Breast epithelium (tissue), 4 donors: ENCODE measurements around the gene HNRNPUL1. TPM values are rescaled to one million over a fixed set of nuclear protein-coding genes. Genes with fewer than 3 reads are reported as not detected.
A peak's percentile ranks its signal among the peaks of the same experiment; 100 is the strongest.

ENCODE experiments used
- DNase-seq, 2 donors: peaks; one replicate each; pipeline ENCODE4 v3.0.0-alpha.2; 2019; ENCODE audit warnings: low spot score in 2 of 2
- H3K27ac ChIP-seq, 2 donors: fragments of 200-600 bp; sonication (generic) in 1 of 2; one replicate each; pipeline ENCODE4 v1.5.1; 2016 to 2019; ENCODE audit warnings: mild to moderate bottlenecking in 1 of 2
- H3K27me3 ChIP-seq, 2 donors: fragments of 200-600 bp; sonication (generic) in 1 of 2; one replicate each; pipeline versions ENCODE4 v1.5.1 to v1.6.0; 2017 to 2019; ENCODE audit warnings: control low read depth in 1 of 2, mild to moderate bottlenecking in 1 of 2
- H3K36me3 ChIP-seq: fragments of 200-600 bp; one replicate; pipeline ENCODE4 v1.5.1; 2019
- H3K4me1 ChIP-seq, 2 donors: fragments of 200-600 bp; sonication (generic); one replicate each; pipeline ENCODE4 v1.5.1; 2016 to 2019; ENCODE audit warnings: control low read depth in 1 of 2
- H3K4me3 ChIP-seq, 3 donors: fragments of 200-600 bp; sonication (generic); 1 replicate in 2 of 3; 2 replicates in 1 of 3; pipeline ENCODE4 v1.5.1; 2016 to 2019; ENCODE audit warnings: mild to moderate bottlenecking in 3 of 3, moderate library complexity in 2 of 3
- H3K9me3 ChIP-seq, 2 donors: fragments of 200-600 bp; sonication (generic) in 1 of 2; one replicate each; pipeline ENCODE4 v1.5.1; 2016 to 2019; ENCODE audit warnings: control low read depth in 1 of 2
- CTCF ChIP-seq, 3 donors: fragments of 450-650 bp; IDR thresholded peaks; one replicate each; pipeline ENCODE4 v1.5.1; 2016 to 2017; ENCODE audit warnings: antibody characterized with exemption in 3 of 3, mild to moderate bottlenecking in 3 of 3, moderate library complexity in 3 of 3
- POLR2A ChIP-seq: fragments of 450-650 bp; IDR thresholded peaks from one replicate; pipeline ENCODE4 v1.6.1; 2016; ENCODE audit warnings: antibody characterized with exemption, mild to moderate bottlenecking, moderate library complexity
- POLR2AphosphoS5 ChIP-seq, 3 donors: sonication (generic); formaldehyde crosslinking; IDR thresholded peaks; one replicate each; pipeline ENCODE4 v1.6.1; 2017; ENCODE audit warnings: antibody characterized with exemption in 3 of 3
- intact Hi-C: fragments of 100-400 bp; cut with DNase I; formaldehyde crosslinking; loops from one replicate; pipeline ENCODE4 v1.15.1; 2023; ENCODE audit warnings: low total_unique reads
- total RNA-seq, 3 donors: library from RNA; depleted of rRNA; stranded (reverse); fragments of >200 nt; gene quantifications; one replicate each; pipeline ENCODE4 v1.1.0, GENCODE V29; 2016

Gene HNRNPUL1
- total RNA-seq, 3 donors from 2014 or later = 116 to 146 (median 125) TPM

- peak overlapping the region; percentile 74 to 94 (median 79) for H3K4me3 ChIP-seq
- H3K27me3 ChIP-seq = no peaks in the 10 kb centered on the region
- no peaks in the 10 kb centered on the region for H3K9me3 ChIP-seq
- peak overlapping the region; percentile 96 to 98 for H3K27ac ChIP-seq
- H3K36me3 ChIP-seq = peaks cover 17% of the 10 kb centered on the region
- H3K4me1 ChIP-seq = peaks cover 3 to 18% of the 10 kb centered on the region in 2 donors
- intact Hi-C loops = loop anchor here (5.0 kb wide), 1 partner anchor 352 kb away; no protein-coding TSS in a partner anchor
- peak in 1 of 3 donors; percentile 8 for TF ChIP-seq CTCF (IDR thresholded peaks at IDR 0.05)
- TF ChIP-seq POLR2AphosphoS5 (IDR thresholded peaks at IDR 0.05) = no peak
- TF ChIP-seq POLR2A = no peak
- no peak for DNase-seq
Measured at GRCh38 chr19:41309180-41310032, 45.2 kb downstream of the HNRNPUL1 start.

GRCh38 chr19:41310033-41310831, 46.1 kb downstream of the HNRNPUL1 start, which contains the start of gene CCDC97:
TSS of gene CCDC97 (plus strand) at chr19:41310172. CDS start at chr19:41310311, 139 bp downstream.
- intact Hi-C loops = no loop called here
- peaks cover 9% of the 10 kb centered on the region for H3K36me3 ChIP-seq
- H3K27me3 ChIP-seq = no peaks in the 10 kb centered on the region
- H3K4me1 ChIP-seq = peaks cover 3 to 18% of the 10 kb centered on the region in 2 donors
- peak within 1 kb of the TSS; percentile 96 to 98 for H3K27ac ChIP-seq
- no peaks in the 10 kb centered on the region for H3K9me3 ChIP-seq
- TF ChIP-seq CTCF (IDR thresholded peaks at IDR 0.05) (no peak), POLR2AphosphoS5 (IDR thresholded peaks at IDR 0.05) (peak; percentile 82 to 93 (median 87)), POLR2A (peak; percentile 47)
- peak within 1 kb of the TSS; percentile 74 to 94 (median 79) for H3K4me3 ChIP-seq
- peak; percentile 71 to 82 for DNase-seq

GRCh38 chr19:41311072-41311471, 46.9 kb downstream of the HNRNPUL1 start:
- Histone ChIP-seq H3K9me3 (no peaks in the 10 kb centered on the region), H3K27me3 (no peaks in the 10 kb centered on the region), H3K4me3 (peak overlapping the region; percentile 74 to 94 (median 79)), H3K36me3 (peaks cover under 1% of the 10 kb centered on the region), H3K27ac (peak overlapping the region in 1 of 2 donors; percentile 96), H3K4me1 (peaks cover 3 to 18% of the 10 kb centered on the region in 2 donors)
- TF ChIP-seq CTCF (IDR thresholded peaks at IDR 0.05) = no peak
- no peak for TF ChIP-seq POLR2A
- no peak for TF ChIP-seq POLR2AphosphoS5 (IDR thresholded peaks at IDR 0.05)
- intact Hi-C loops = no loop called here
- DNase-seq = no peak

GRCh38 chr19:41311613-41312012, 47.4 kb downstream of the HNRNPUL1 start:
- DNase-seq = no peak
- H3K4me1 ChIP-seq = peaks cover 3 to 18% of the 10 kb centered on the region in 2 donors
- intact Hi-C loops = no loop called here
- TF ChIP-seq POLR2A (no peak), CTCF (IDR thresholded peaks at IDR 0.05) (no peak), POLR2AphosphoS5 (IDR thresholded peaks at IDR 0.05) (no peak)
- H3K4me3 ChIP-seq = no peak overlapping the region
- H3K36me3 ChIP-seq = no peaks in the 10 kb centered on the region
- no peaks in the 10 kb centered on the region for H3K9me3 ChIP-seq
- H3K27ac ChIP-seq = no peak overlapping the region
- no peaks in the 10 kb centered on the region for H3K27me3 ChIP-seq
